IMR-90 (cell line): ENCODE results near the gene SF3B2.

Experiments
- BHLHE40 ChIP-seq: fragments of 150-350 bp; IDR thresholded peaks from 2 replicates; pipeline ENCODE4 v1.6.1; 2016; ENCODE audit warnings: mild to moderate bottlenecking, low read depth, low read length
- CEBPB ChIP-seq: IDR thresholded peaks from 2 replicates; pipeline ENCODE4 v1.6.1; 2012; ENCODE audit warnings: low read depth, low read length, improper control_type of control experiment
- CHD1 ChIP-seq: IDR thresholded peaks from 2 replicates; pipeline ENCODE4 v1.6.1; 2012; ENCODE audit warnings: low read depth, low read length, improper control_type of control experiment
- CTCF ChIP-seq: conservative IDR thresholded peaks from 2 replicates; pipeline ENCODE4 v1.5.1; 2012; ENCODE audit warnings: mild to moderate bottlenecking, low read depth, low read length, improper control_type of control experiment
- FOS ChIP-seq: fragments of 150-350 bp; IDR thresholded peaks from 2 replicates; pipeline ENCODE4 v1.6.1; 2016; ENCODE audit warnings: low read depth, low read length
- MAZ ChIP-seq: IDR thresholded peaks from 2 replicates; pipeline ENCODE4 v1.6.1; 2012; ENCODE audit warnings: low read depth, mild to moderate bottlenecking, low read length, improper control_type of control experiment, moderate library complexity, borderline replicate concordance
- MXI1 ChIP-seq: IDR thresholded peaks from 2 replicates; pipeline ENCODE4 v1.6.1; 2012; ENCODE audit warnings: low read depth, mild to moderate bottlenecking, low read length, moderate library complexity, borderline replicate concordance
- POLR2A ChIP-seq: IDR thresholded peaks from 2 replicates; pipeline ENCODE4 v1.6.1; 2012; ENCODE audit warnings: mild to moderate bottlenecking, low read depth, low read length
- RAD21 ChIP-seq: IDR thresholded peaks from 2 replicates; pipeline ENCODE4 v1.6.1; 2012; ENCODE audit warnings: low read length, improper control_type of control experiment
- RCOR1 ChIP-seq: IDR thresholded peaks from 2 replicates; pipeline ENCODE4 v1.6.1; 2012; ENCODE audit warnings: mild to moderate bottlenecking, low read length, improper control_type of control experiment; ENCODE audit not compliant: insufficient replicate concordance
- USF2 ChIP-seq: fragments of 150-350 bp; IDR thresholded peaks from 2 replicates; pipeline ENCODE4 v1.6.1; 2017; ENCODE audit warnings: mild to moderate bottlenecking, antibody characterized with exemption, low read length, low read depth

- TF ChIP-seq CTCF (no peak), RAD21 (no peak), CEBPB (no peak), POLR2A (no peak), BHLHE40 (no peak), USF2 (no peak), FOS (no peak), CHD1 (no peak), MXI1 (no peak), MAZ (no peak), RCOR1 (no peak)
These were observed 3.4 kb upstream of the SF3B2 start, which contains the start of gene GAL3ST3 for GRCh38 chr11:66048547-66049323.
